ENCODE data around the gene FAM131B.

Gene FAM131B

DNA sequence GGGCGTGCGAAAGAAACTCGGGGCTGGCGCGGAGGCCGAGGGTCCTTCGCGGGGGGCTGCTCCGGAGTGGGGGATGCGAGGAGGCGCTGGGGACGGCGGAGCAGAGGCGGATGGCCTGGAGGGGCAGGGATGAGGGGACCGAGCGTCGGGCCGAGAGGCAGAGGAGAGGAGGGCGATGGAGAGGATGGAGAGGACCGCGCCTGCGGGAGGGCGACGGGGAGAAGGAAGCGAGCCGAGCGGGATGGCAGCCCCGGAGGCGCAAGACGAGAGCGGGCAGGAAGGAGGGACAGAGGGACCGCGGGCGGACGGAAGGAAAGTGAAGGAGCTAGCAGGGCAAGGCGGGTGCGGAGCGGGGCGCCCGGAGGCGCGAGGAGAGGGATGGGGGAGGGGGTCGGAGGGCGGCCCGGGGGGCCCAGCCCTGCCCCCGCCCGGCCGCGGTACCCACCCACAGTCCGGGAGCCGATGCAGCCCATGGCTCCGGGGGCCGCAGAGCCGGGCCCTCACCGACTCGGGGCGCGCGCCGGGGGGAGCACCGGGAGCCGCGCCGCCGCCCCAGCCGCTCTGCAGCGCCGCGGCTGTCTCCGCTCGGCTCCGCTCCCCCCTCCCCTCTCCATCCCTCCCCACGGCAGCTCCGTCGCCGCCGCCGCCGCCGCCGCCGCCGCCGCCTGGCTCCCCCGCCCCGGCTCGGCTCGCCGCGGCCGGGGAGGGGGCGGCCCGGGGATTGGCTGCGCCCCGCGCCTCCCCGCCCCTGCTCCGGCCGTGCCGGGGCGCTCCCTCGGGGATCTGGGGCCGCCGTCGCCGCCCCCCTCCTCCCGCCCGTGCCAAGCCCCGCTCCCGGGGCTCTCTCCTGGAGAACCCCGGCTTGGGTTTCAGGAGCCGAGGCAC is at the start of gene FAM131B:
Gene FAM131B, minus strand, starts transcription at position 583 of the 885 bp plus-strand sequence. Its CDS starts 110 bp downstream, at position 473.
- peak; percentile 28 for DNase-seq (ENCODE audit: low spot score)
- ChIA-PET CTCF (no interaction called here), POLR2A (ENCODE audit: low non-redundant PET) (no interaction called here)
- H3K27ac ChIP-seq: no peak within 1 kb of the TSS
- no peak for TF ChIP-seq CTCF (conservative IDR thresholded peaks at IDR 0.05; ENCODE audit: low read depth)

DNA sequence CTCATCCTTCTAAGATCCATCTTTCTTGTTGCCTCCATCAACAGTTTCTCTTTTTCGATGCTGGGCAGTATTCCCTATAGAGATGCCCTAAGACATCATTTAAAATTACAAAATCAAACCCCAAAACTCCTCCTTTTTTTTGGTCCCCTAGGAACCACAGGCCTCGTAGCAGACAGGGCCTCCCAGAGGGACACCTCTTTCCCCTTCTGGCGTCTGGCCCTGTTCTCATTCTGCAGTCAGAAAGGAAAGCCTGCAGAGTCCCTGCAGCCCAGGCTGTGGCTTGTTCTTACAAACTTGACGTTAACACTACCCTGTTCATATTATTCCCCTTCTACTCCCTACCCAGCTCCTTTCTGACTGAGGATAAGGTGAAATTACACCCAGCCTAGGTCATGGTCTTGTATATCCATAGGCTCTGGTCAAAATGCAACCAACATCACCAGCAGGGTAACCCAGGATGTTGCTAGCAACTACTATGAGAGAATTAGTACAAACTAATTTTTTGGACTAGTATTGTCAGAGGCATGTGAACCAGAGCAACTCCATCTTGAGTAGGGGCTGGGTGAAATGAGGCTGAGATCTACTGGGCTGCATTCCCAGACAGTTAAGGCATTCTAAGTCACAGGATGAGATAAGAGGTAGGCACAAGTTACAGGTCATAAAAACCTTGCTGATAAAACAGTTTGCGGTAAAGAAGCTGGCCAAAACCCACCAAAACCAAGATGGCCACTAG is 49.6 kb upstream of the FAM131B start:
- CTCF ChIA-PET: no interaction called here
- POLR2A ChIA-PET (ENCODE audit: low non-redundant PET): no interaction called here
- no peak overlapping the region for H3K27ac ChIP-seq
- no peak for DNase-seq (ENCODE audit: low spot score)
- TF ChIP-seq CTCF (conservative IDR thresholded peaks at IDR 0.05; ENCODE audit: low read depth): no peak

GRCh38 chr7:143410521-143411004 is 48.0 kb upstream of the FAM131B start:
- POLR2A ChIA-PET (ENCODE audit: low non-redundant PET): no interaction called here
- no peak for TF ChIP-seq CTCF (conservative IDR thresholded peaks at IDR 0.05; ENCODE audit: low read depth)
- no peak for DNase-seq (ENCODE audit: low spot score)
- no peak overlapping the region for H3K27ac ChIP-seq
- CTCF ChIA-PET: no interaction called here

DNA sequence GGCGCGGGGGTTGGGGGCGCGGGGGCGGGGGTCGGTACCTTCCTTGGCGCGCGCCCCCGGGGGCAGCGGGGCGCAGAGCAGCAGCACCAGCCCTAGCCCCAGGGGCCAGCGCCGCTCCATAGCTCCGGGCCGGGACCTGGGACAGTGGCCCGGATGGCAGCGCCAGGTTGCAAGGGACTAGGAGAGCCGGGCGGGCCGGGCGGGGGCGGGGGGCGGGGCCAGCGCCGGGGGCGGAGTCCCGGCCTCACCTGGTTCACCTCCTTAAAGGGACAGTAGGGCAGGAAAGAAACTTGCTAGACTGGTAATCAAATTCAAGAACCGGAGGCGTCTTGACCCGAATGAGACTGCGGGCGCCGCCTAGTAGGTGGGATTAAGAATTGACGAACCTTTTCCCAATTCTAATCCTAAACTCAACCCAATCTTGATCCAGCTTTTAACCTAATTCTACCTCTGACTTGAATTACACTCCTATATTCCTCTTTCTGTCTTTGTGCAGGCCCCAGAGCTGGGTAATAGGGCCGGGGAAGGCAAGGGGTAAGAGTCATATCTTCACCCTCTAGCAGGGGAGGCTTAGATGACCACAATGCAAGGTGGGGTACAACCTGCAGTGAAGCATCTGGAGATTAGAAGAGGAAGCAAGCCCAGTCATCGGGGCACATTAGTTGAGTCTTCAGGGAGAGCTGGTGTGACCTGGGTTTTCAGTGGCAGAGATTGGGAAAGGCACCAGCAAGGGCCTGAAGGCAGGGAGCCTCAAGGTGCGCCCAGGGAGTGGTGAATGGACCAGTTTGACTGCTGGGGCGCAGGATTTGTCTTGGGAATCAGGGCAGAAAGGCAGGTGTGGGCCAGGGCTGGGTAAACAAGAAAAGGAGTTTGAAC is 46.4 kb upstream of the FAM131B start, which contains the start of gene EPHA1:
Gene EPHA1, minus strand, starts transcription at position 171 of the 876 bp plus-strand sequence. Its CDS starts 51 bp downstream, at position 120.
- POLR2A ChIA-PET (ENCODE audit: low non-redundant PET): no interaction called here
- CTCF ChIA-PET: interaction anchor here (0.7 kb wide), 2 partner anchors 168 to 732 kb away, joined by 3 read pairs; no protein-coding TSS in a partner anchor
- peak within 1 kb of the TSS; percentile 7; the same call in 1 of the 2 replicates for H3K27ac ChIP-seq
- DNase-seq (ENCODE audit: low spot score): peak; percentile 92
- TF ChIP-seq CTCF (conservative IDR thresholded peaks at IDR 0.05; ENCODE audit: low read depth): peak; percentile 26; the same call in 1 of the 2 replicates

- no peak for TF ChIP-seq CTCF (conservative IDR thresholded peaks at IDR 0.05; ENCODE audit: low read depth)
- CTCF ChIA-PET: interaction anchor here (0.7 kb wide), 1 partner anchor 168 kb away, joined by 3 read pairs; no protein-coding TSS in a partner anchor
- POLR2A ChIA-PET (ENCODE audit: low non-redundant PET): no interaction called here
- H3K27ac ChIP-seq: no peak overlapping the region
- no peak for DNase-seq (ENCODE audit: low spot score)
Observed at GRCh38 chr7:143408252-143408685, 45.8 kb upstream of the FAM131B start.
